Ovary (tissue), 9 donors: Measurements from ENCODE around the gene ATG4D. TPM values are rescaled to one million over a fixed set of nuclear protein-coding genes. Genes with fewer than 3 reads are reported as not detected.

Experiments used
- DNase-seq, 5 donors: peaks; one replicate each; pipeline ENCODE4 v3.0.0-alpha.2; 2019 to 2020
- H3K27ac ChIP-seq, 2 donors: fragments of 200-600 bp; one replicate each; pipeline versions ENCODE4 v1.5.1 to v1.8.0; 2019 to 2022
- H3K27me3 ChIP-seq: fragments of 200-600 bp; one replicate; pipeline ENCODE4 v1.8.0; 2022
- H3K36me3 ChIP-seq: fragments of 200-600 bp; sonication (generic); one replicate; pipeline ENCODE4 v1.5.1; 2019
- H3K4me1 ChIP-seq: one replicate; pipeline ENCODE4 v1.8.1; 2013; ENCODE audit warnings: mild to moderate bottlenecking, moderate library complexity; ENCODE audit not compliant: insufficient read depth
- H3K4me3 ChIP-seq: fragments of 200-600 bp; sonication (generic); one replicate; pipeline ENCODE4 v1.5.1; 2017
- H3K9me3 ChIP-seq, 2 donors: fragments of 200-600 bp in 1 of 2; sonication (generic) in 1 of 2; one replicate each; pipeline versions ENCODE4 v1.5.1 to v1.8.1; 2013 to 2019; ENCODE audit warnings: mild to moderate bottlenecking in 1 of 2, moderate library complexity in 1 of 2
- CTCF ChIP-seq, 3 donors: fragments of 450-650 bp in 2 of 3; fragments of 200-600 bp in 1 of 3; IDR thresholded peaks; one replicate each; pipeline versions ENCODE4 v1.5.1 to v1.8.0; 2016 to 2022; ENCODE audit warnings: antibody characterized with exemption in 3 of 3, mild to moderate bottlenecking in 1 of 3
- EP300 ChIP-seq: sonication (generic); formaldehyde crosslinking; IDR thresholded peaks from one replicate; pipeline ENCODE4 v1.6.1; 2017; ENCODE audit warnings: antibody characterized with exemption
- POLR2A ChIP-seq: fragments of 450-650 bp; IDR thresholded peaks from one replicate; pipeline ENCODE4 v1.6.1; 2017; ENCODE audit warnings: antibody characterized with exemption, mild to moderate bottlenecking, moderate library complexity
- WGBS, 3 donors: extraction: QIAGEN DNeasy Blood & Tissue Kit in 1 of 3; methylation state at CpG; one replicate each; pipeline versions ENCODE4 v1.1.5 to v1.1.7; 2013 to 2017; 5-methylcytosine and 5-hydroxymethylcytosine counted together
- intact Hi-C, 4 donors: fragments of 100-400 bp; cut with DNase I; formaldehyde crosslinking; loops; one replicate each; pipeline versions ENCODE4 v1.11.0 to v1.15.1; 2022 to 2023
- polyA plus RNA-seq, 2 donors: library from polyadenylated mRNA; stranded (reverse); fragments of 200-250 nt in 1 of 2; fragments of 350-450 nt in 1 of 2; fragmentation: Illumina TruSeq in 1 of 2; extraction: RNeasy Lipid Tissue Mini Kit (QIAGEN cat#74804) in 1 of 2; gene quantifications; one replicate each; pipeline ENCODE4 v1.2.3, GENCODE V29; 2013 to 2014
- total RNA-seq, 7 donors: library from RNA; depleted of rRNA in 2 of 7; stranded (reverse); fragments of >200 nt in 2 of 7; fragmentation: NEBNext Ultra II Directional in 3 of 7; extraction: Animal tissue kit (Norgen Biotek cat#: 25700) in 3 of 7; gene quantifications; one replicate each; pipeline versions ENCODE4 v1.1.0 to v1.2.4, GENCODE V29; 2016 to 2023
- donor health status: DM: no; HTN: no; CAD: no; lungs with moderate emphysema.
- donor health status: DM: no; HTN: no; CAD: no.
- donor health status: Bipolar disorder and iron deficiency.
- donor health status: DM: yes; HTN: yes; CAD: no.
- donor health status: DM: no; HTN: no; CAD: no.
- donor health status: DM: yes; HTN: yes; CAD: no.

Gene ATG4D
- total and polyA plus RNA-seq, 9 donors: 3.1 to 26.9 (median 21.1) TPM

DNA sequence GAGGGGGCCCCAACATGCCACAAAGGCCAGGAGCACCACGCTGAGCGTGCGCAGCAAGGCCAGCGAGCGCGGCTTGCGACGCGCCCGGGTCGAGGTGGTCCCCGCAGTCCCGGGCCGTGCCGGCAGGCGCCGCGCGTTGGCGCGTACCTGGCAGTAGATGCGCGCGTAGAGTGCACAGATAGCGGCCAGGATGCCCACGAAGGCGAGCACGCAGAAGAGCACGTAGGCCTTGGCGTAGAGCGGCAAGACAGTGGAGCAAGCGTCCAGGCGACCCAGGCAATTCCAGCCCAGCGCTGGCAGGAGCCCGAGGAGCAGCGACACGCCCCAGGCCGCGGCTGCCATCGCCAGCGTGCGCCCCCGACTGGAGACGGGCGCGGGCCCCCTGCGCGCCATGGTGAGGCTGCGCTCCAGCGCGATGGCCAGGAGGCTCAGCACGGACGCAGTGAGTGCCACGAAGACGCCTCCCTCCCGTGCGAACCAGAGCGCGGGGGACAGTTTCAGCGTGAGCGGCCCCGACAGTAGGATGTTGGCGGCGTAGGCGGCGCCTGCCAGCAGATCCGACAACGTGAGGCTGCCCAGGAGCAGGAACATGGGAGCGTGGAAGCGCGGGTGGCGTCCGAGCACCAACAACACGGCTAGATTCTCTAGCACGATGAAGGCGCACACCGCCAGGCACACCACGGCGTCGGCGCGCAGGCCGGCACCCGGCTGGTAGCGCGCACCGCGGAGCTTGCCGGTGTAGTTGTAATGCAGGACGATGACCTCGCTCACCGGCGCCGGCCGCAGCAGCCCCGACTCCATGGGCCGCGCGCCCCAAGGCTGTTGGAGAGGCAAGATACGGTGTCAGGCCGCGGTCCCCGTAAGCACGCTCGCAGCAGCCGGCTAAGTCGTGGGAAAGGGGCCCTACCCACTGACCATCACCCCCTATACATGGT, 29.2 kb upstream of the ATG4D start:
- intact Hi-C loops: no loop called here
- 7 to 35% (median 15%) methylated on average over 73 to 107 of the region's 107 CpGs for WGBS, 3 donors

DNA sequence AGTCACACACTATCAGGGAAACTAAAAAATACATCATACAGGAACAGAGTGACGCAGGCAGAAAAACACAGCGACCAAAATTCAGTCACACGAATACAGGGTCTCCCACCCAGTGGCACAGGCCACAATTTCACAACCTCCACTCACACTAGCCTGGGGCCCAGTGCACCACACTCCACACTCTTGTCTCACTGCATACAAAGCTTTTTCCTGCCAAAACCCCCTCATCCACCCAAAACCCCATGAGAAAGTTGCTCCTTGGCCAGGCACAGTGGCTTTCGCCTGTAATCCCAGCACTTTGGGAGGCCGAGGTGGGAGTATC, 27.7 kb upstream of the ATG4D start:
- Histone ChIP-seq H3K27me3 (peaks cover 4% of the 10 kb centered on the region), H3K9me3 (no peaks in the 10 kb centered on the region), H3K4me3 (no peak overlapping the region), H3K36me3 (no peaks in the 10 kb centered on the region), H3K27ac (no peak overlapping the region), H3K4me1 (peaks cover 3% of the 10 kb centered on the region)
- WGBS, 3 donors: 86 to 95% (median 95%) methylated on average over 5 of the region's 5 CpGs
- intact Hi-C loops: no loop called here
- no peak for DNase-seq
- no peak for TF ChIP-seq EP300
- no peak for TF ChIP-seq CTCF (IDR thresholded peaks at IDR 0.05)
- no peak for TF ChIP-seq POLR2A

More for the DNA sequence above, 29.2 kb upstream of the ATG4D start:
- no peaks in the 10 kb centered on the region for H3K36me3 ChIP-seq
- no peak overlapping the region for H3K4me3 ChIP-seq
- no peaks in the 10 kb centered on the region for H3K9me3 ChIP-seq
- no peak overlapping the region for H3K27ac ChIP-seq
- DNase-seq: no peak
- H3K27me3 ChIP-seq: peaks cover 4% of the 10 kb centered on the region
- TF ChIP-seq CTCF (IDR thresholded peaks at IDR 0.05) (no peak), EP300 (no peak), POLR2A (no peak)
- peaks cover 3% of the 10 kb centered on the region for H3K4me1 ChIP-seq

- Histone ChIP-seq H3K9me3 (no peaks in the 10 kb centered on the region), H3K4me1 (peaks cover 3% of the 10 kb centered on the region), H3K27me3 (peaks cover 4% of the 10 kb centered on the region), H3K27ac (no peak overlapping the region), H3K36me3 (no peaks in the 10 kb centered on the region), H3K4me3 (no peak overlapping the region)
- WGBS, 3 donors: 27 to 42% (median 30%) methylated on average over 7 to 10 of the region's 10 CpGs
- intact Hi-C loops: no loop called here
- no peak for TF ChIP-seq POLR2A
- TF ChIP-seq CTCF (IDR thresholded peaks at IDR 0.05): no peak
- TF ChIP-seq EP300: no peak
- DNase-seq: no peak
These were observed 26.9 kb upstream of the ATG4D start for GRCh38 chr19:10516671-10517286.

DNA sequence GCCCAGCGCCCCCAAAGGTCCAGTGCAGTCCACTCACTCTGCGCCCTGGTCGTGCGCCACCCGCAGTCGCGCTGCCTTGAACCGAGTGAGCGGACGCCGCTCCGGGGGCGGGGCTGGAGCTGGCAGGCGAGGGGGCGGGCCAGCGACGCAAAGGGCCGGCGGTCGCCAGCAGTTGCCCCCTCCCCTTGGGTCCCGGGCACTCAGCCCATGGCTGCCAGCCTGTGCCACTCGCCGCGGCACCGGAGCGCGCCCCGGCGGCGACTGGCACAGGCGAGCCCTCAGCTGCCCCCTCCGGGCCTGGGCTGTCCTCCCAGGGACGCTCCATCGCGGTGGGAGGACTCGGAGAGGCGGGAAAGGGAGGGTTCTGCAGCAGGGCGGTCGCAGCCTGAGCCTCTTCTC, 26.3 kb upstream of the ATG4D start, which contains the start of gene S1PR5:
Gene S1PR5, minus strand, starts transcription at position 87 of the 399 bp plus-strand sequence. CDS start 2,436 bp downstream, outside the sequence.
- 0 to 2% (median 1%) methylated on average over 18 to 39 of the region's 39 CpGs for WGBS, 3 donors
- DNase-seq: no peak
- H3K27ac ChIP-seq: no peak within 1 kb of the TSS
- no peak for TF ChIP-seq POLR2A
- no peak for TF ChIP-seq EP300
- TF ChIP-seq CTCF (IDR thresholded peaks at IDR 0.05): no peak
- no peak within 1 kb of the TSS for H3K4me3 ChIP-seq
- no peaks in the 10 kb centered on the region for H3K9me3 ChIP-seq
- H3K4me1 ChIP-seq: peaks cover 3% of the 10 kb centered on the region
- H3K27me3 ChIP-seq: peaks cover 4% of the 10 kb centered on the region
- H3K36me3 ChIP-seq: no peaks in the 10 kb centered on the region
- intact Hi-C loops: no loop called here
